Measurements from ENCODE around the gene AURKB. TPM values are rescaled to one million over a fixed set of nuclear protein-coding genes. Genes with fewer than 3 reads are reported as not detected.
A peak's percentile ranks its signal among the peaks of the same experiment; 100 is the strongest.

AURKB gene
- total and polyA plus RNA-seq, 2 of the 13 experiments (the other 11 are each of a cell fraction or from before 2014, with no cell fraction given), result 29.5 to 75.3 TPM

GRCh38 chr17:8163978-8164814 lies 46.2 kb downstream of the AURKB start (continued):
- peak; percentile 17 to 45; a peak in 1 of 4 replicates for TF ChIP-seq HMGXB4 (CRISPR knock-in tag; IDR thresholded peaks at IDR 0.05; ENCODE audit: borderline replicate concordance in 1 of 2, low read depth in 1 of 2)
- no peak for TF ChIP-seq SALL2 (CRISPR knock-in tag; IDR thresholded peaks at IDR 0.05)
- TF ChIP-seq ZNF281 (CRISPR knock-in tag; IDR thresholded peaks at IDR 0.05; ENCODE audit: borderline replicate concordance), result peak; percentile 96
- no peak for TF ChIP-seq ZNF503 (CRISPR knock-in tag; IDR thresholded peaks at IDR 0.05)
- no peak for TF ChIP-seq ETV6 (CRISPR knock-in tag; conservative IDR thresholded peaks at IDR 0.05)
- peak; percentile 38; the same call in 1 of the 2 replicates for TF ChIP-seq KAT8 (CRISPR knock-in tag; IDR thresholded peaks at IDR 0.05)
- TF ChIP-seq ERF (CRISPR knock-in tag; IDR thresholded peaks at IDR 0.05), result 0 out of 2 replicates have a peak, but pooled peaks have one; percentile 4
- no peak for TF ChIP-seq ZFP36L2 (CRISPR knock-in tag; IDR thresholded peaks at IDR 0.05)
- TF ChIP-seq REXO4 (CRISPR knock-in tag; IDR thresholded peaks at IDR 0.05; ENCODE audit: borderline replicate concordance), result no peak
- no peak for TF ChIP-seq TGIF2 (CRISPR knock-in tag; IDR thresholded peaks at IDR 0.05)
- TF ChIP-seq ZNF580 (CRISPR knock-in tag; IDR thresholded peaks at IDR 0.05; ENCODE audit: borderline replicate concordance, low read depth), result no peak
- no peak for TF ChIP-seq ZFAT (CRISPR knock-in tag; conservative IDR thresholded peaks at IDR 0.05)
- no peak for TF ChIP-seq SRSF9 (IDR thresholded peaks at IDR 0.05; ENCODE audit: borderline replicate concordance, insufficient read depth, low read depth, low read length, poor library complexity, severe bottlenecking)
- no peak for TF ChIP-seq TBL1XR1 (IDR thresholded peaks at IDR 0.05; ENCODE audit: borderline replicate concordance, low read length, partially characterized antibody)
- TF ChIP-seq ZNF678 (CRISPR knock-in tag; IDR thresholded peaks at IDR 0.05), result no peak
- TF ChIP-seq SRSF4 (IDR thresholded peaks at IDR 0.05; ENCODE audit: low read depth, low read length, poor library complexity, severe bottlenecking), result no peak
- peak; percentile 4 for TF ChIP-seq ASH2L (IDR thresholded peaks at IDR 0.05; ENCODE audit: insufficient read length, low read depth, low read length)
- no peak; the same call in 1 of the 2 replicates for TF ChIP-seq IKZF5 (CRISPR knock-in tag; IDR thresholded peaks at IDR 0.05)
- peak in 1 of 2 experiments; percentile 59; a peak in 2 of 4 replicates for TF ChIP-seq EP300 (IDR thresholded peaks at IDR 0.05; ENCODE audit: low read depth in 2 of 2, low read length in 2 of 2)
- TF ChIP-seq EP300 (CRISPR knock-in tag; IDR thresholded peaks at IDR 0.05; ENCODE audit: borderline replicate concordance), result no peak

All from HepG2 (cell line).